HS-5 (cell line): Measurements from ENCODE around the gene METTL21C.

Experiments used
- DNase-seq: peaks from one replicate; pipeline ENCODE4 v3.0.0-alpha.2; 2012; ENCODE audit warnings: low read depth

Gene METTL21C

DNA sequence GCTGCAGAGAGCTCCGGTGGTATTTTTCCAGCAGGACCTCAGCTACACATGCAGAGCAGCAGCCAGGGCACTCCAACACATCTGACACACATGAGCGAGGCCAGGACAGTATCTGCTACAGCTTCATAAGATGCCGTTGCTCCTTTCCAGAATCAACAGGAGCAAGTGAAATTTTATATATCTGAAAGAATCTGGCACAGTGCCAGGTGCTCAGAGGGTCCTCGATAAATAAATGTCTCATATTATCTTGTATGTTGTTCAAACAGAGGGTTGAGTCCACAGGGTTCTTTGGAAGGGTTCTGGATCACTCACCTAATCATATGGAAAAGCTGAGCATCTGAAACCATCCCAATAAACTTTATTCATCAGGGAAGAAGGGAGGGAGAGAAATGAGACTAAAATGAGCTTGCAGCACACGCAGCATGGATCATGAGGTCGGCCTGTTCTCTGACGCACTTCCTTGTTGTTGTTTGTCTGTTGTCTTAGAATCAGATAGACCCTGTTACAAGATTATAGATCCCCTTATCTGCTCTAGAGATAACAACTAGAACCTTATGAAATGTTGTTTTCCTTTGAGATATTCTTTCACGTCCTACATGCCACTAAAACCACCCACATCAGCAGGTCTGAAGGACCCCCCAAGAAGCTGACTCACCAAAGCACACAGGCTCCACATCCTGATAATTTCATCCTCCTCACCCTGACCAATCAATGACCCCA lies 3.2 kb upstream of the METTL21C start:
- no peak for DNase-seq

DNA sequence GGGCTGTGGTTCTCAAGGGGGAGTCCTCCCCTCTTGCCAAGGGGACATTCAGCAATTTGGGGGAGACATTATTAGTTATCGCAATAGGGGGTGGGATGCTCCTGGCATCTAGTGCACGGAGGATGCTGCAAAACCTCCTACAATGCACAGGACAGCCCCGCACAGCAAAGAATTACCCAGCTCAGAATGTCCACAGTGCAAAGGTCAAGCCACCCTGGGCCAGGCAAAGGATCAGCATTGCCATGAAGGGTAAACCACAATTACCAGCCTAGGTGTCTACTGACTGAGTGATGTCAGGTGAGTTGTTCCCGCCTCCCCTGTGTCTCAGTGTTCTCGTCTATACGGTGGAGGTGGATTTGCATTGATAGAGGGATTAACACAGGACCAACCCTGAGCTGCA lies 2.4 kb upstream of the METTL21C start:
- DNase-seq = no peak

GRCh38 chr13:102696465-102696864 lies 1.6 kb upstream of the METTL21C start:
- DNase-seq = no peak

GRCh38 chr13:102693776-102694175 lies 1.1 kb downstream of the METTL21C start:
- no peak for DNase-seq

- DNase-seq = no peak
Measured at GRCh38 chr13:102693250-102693649, 1.6 kb downstream of the METTL21C start.

DNA sequence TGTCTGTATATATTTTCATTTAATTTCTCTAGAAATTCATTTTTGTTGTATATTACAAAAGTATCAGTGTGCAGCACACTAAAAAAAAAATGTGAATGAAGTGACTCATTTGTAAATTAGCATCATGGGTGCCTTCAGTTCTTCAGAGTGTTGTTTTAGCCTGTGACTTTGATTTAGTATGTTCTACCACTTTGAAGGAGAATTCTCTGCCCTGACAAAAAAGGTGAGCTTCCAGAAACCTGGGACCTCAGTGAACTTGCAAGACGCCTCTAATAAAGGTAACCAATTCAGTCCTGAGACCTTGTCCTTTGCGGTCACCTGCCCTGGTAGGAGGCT lies 2.4 kb downstream of the METTL21C start:
- DNase-seq = no peak

DNA sequence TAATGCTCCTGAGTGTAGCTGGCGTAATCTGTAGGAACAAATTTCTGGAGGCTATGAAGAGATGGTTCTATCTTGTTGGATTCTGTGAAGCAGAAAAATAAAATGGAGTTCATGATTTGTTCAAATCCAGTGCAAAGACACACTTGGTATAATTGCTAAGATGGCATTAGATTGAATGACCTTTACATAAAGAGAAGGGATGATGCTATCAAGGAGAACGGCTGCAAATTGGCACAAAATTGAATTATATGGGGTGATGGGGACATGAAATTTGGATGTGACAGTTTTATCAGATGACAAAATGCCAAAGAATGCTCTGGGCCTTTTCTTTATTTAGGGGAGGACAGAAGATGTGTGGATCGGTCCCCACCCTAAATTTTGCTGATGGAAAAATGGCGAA lies 4.0 kb downstream of the METTL21C start:
- no peak for DNase-seq

DNA sequence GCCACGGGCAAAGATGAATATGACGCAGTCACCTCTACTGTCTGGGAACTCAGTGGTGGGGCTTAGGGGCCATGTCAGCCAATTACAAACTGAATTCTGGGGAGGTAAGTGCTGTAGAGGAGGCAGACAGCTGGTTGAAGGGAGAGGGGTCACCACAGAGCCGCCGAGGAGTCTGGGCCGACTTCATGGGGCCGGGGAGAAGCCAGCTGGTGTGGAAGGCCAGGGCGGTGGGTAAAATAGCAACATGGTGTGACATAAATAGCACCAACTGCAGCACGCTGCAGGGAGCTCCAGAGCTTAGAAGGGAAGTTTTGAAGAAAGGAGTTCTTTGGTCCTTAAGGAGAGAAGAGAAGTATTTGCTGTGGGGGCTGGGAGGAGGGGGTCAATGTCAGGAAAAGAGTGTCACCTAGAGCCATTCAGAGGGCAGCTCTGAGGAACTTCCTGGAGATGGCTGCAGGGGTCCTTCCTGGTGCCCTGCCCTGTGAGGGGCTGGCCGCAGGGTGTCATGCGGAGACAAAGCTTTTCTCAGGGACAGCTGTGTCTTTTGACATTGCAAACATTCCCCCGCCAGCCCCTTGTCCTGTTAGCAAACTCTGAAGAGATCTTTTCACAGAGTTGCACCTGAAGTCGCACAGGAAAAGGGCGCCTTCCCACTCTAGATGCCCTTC lies 6.4 kb downstream of the METTL21C start:
- no peak for DNase-seq

GRCh38 chr13:102687520-102687919 lies 7.3 kb downstream of the METTL21C start:
- no peak for DNase-seq

DNA sequence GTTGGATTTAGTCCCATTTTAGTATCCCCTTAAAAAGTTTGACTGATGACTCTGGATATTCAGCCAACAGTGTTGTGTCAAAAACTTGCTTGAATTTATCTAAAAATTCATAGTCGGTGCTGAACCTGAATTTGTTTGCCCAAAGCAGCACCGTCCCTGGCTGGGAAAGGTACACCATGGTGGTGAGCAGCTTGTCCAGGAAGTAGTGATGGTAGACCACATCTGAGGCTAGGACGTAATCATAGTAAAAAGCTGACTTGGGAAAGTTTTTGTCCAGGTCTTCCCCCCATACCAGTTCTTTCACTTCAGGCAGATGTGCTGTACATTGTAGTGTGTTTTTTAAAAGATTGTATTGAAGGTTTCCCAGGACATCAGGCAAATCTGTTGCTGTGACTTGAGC lies 8.8 kb downstream of the METTL21C start:
- no peak for DNase-seq

GRCh38 chr13:102683637-102684036 lies 11.2 kb downstream of the METTL21C start:
- DNase-seq = no peak

DNA sequence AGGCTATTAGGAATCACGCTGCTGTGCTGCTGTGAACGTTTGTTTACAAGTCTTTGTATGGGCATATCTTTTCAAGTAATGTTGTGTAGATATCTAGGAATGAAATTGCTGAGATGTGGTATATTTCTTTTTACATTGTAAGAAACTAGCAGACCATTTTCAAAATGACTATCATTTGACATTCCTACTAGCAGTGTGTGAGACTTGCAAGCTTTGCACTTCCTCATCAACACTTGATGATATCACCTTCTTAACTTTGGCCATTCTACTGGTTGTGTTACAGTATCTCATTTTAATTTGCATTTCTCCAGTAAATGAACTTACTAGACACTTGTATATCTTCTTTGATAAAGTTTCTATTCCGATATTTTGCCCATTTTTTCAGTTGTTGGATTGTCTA lies 12.1 kb downstream of the METTL21C start:
- DNase-seq = no peak

DNA sequence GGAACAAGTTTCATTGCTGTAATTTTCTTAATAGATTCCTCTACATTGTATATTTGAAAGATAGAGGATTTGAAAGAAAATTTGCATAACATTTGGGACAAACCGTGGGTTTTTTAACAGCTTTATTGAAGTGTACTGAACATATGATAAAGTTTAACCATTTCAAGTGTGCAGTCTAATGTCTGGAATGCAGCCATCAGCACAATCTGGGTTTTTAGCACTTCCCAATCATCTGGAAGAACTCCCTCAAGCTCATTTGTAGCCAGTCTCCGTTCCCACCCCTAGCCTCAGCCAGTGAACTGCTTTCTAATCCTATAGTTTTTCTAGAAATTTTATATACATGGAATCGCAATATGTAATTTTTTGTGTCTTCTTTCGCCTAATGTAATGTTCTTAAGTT lies 12.6 kb downstream of the METTL21C start:
- no peak for DNase-seq

DNA sequence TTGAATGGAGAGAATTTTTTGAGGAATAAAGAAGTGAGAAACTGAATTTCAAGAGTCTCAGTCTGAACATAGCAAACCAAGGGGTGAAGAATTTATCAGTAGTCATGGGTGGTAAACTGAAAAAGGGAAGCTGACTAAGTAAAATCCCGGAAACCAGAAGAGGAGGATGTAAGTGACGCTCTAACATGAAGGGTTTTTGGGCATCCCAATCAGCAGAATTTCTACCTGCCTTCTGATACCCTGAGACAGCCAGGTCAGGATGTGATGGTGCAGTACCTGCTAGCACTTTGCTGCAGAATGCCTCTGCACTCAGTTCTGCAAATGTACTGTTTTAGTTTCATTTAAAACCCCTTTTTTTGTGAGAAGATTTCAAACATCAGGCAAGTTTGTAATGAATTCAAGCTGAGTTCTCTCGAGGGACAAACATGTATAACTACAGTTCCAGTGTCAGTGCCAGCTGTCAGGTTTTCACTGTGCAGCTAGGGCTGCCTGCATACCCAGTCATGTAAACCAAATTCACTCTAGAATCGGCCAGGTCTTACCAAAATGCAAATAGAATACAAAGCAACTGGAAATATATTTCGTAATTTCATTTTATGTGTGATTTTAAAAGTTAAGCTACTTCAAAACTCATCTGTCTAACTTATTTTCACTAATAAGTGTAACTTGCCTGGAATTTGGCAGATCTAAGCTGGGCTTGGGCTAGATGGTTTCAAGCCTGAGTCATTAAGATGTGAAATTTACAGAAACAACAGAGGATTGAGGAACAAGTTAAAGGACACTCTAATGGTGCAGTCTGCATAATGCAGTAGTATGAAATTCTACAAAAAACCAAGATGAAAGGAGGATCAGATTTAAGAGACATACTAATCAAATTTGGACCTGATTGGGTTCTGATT lies 13.8 kb downstream of the METTL21C start:
- DNase-seq = no peak

GRCh38 chr13:102680133-102680717 lies 14.6 kb downstream of the METTL21C start:
- DNase-seq = no peak

DNA sequence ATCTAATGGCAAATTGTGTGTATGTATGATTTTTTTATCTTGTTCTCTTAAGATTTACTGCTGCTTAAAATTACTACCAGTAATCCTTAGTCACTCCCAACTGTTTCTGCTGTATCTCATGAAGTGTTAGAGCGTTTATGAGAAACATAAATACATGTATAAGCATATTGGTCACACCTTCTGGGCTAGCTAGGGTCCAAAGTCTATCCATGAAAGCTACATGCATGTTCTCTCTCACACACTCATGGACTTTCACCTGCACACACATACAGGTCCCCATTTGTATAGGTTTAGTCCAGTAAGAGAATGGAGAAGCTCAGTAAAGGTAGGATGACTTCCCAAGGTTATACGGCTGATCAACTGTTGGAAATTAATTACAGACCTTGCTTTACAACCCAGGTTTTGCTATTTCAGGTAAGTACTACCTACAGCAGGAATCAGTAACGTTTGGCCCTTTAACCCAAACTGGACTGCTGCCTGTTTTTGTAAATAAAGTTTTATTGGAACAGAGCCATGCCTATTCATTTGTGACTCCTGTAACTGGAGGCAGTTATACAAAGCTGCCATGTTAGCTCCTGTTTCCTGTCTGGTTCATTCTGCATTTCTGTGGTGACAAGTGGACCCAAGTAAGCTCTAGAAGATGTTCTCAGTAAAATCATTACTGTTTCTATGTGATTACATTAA lies 15.3 kb downstream of the METTL21C start:
- no peak for DNase-seq

DNA sequence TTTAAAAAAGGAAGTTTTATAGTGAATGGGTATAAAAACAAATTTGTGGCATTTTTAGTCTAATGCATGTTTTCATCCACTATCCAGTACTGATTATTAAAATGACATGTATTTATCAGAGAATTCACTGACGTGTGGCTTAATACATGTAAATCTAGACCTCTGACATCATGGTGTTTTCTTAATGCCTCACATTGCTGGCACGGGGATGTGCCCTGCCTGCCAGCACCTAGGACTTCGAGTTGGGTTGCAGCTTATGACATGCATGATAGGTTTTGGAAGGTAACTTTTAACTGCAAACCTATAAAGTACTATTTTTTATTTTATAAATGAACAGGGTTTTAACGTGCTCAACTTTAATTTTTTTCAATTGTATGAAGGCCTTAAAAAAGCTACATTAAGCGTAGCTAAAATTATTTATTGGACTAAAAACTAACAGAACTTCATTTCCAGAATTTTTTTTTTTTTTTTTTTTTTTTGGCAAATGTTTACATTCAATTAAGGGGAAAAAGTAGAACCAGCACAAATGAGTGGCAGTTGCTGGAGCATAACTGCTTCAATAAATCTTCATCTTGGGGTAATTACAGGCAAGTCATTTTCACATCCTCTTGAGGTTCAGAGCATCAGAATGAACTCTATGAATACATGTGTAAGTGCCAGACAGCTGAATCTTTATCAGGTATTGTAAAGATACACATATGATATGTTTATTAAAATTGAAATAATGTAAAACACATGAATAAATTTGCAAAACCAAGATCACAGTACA lies 16.3 kb downstream of the METTL21C start:
- DNase-seq = no peak

- DNase-seq = no peak
Measured at GRCh38 chr13:102677122-102677521, 17.7 kb downstream of the METTL21C start.

DNA sequence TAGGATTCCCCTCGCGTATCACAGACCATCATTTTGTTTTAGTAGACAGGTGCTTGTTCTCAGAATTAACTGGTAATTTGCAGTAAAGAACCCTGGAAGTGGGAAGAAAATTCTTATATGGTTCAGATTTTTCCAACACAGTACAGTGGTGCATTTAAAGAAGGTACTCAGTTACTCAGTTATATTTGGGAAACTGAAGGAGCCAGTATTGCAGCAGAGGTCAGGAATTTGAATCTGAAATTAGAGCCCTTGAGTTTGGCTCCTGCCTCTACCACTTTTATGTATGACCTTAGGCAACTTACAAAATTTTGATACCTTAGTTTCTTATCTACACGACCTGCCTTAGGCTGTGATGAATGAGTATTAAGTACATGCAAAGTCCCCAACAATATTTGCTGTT lies 19.7 kb downstream of the METTL21C start:
- DNase-seq = no peak

DNA sequence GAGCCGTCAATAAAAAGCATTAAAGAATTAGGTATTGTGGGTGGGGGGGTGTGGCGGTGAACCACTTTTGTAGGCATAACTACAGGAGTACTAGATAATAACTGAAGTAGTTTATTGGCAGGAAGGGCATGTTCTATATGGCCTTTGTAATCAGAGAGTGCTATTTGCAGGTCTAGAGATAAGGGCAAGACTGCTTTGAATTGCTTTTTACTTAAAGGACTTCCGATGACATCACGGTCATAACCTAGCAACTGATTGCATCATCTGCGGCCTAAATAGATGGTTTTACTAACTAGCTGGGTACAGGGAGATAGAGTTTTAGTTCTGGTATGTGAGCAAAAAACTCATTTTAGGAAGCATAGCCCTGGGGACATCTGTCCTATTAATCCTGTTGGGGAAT lies 24.7 kb downstream of the METTL21C start:
- DNase-seq = no peak

- DNase-seq = no peak
Measured at GRCh38 chr13:102667911-102668310, 26.9 kb downstream of the METTL21C start.
